ENCODE measurements around the gene ANKS1B.

Gene ANKS1B

DNA sequence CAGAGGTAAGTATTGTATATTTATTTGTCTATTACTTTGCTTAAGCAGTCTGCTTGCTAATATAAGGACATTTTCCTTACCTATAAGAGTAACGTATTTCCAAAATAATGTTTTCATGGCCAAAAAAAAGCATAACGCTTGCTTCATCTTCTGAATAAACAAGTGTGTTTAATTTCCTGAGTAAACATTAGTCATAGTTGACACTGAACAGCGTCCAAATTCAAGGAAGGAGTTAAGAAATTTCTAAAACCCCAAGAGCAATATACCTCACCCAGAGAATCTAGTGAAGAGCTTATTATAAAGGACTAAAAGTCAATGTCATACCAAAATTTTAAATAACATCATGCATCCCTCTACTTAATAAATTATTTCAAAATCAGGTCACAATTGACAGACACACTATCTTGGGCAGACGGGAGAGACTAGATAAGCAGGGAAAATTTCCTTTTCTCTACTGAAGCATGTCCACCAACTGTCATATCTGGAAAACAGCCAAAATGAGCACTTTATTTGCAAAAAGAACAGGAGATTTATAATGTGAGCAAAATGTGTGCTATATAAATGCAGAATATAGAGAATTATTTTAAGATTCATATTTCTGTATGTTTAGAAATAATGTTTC is 25.1 kb downstream of the ANKS1B start:
- no peak for DNase-seq

DNA sequence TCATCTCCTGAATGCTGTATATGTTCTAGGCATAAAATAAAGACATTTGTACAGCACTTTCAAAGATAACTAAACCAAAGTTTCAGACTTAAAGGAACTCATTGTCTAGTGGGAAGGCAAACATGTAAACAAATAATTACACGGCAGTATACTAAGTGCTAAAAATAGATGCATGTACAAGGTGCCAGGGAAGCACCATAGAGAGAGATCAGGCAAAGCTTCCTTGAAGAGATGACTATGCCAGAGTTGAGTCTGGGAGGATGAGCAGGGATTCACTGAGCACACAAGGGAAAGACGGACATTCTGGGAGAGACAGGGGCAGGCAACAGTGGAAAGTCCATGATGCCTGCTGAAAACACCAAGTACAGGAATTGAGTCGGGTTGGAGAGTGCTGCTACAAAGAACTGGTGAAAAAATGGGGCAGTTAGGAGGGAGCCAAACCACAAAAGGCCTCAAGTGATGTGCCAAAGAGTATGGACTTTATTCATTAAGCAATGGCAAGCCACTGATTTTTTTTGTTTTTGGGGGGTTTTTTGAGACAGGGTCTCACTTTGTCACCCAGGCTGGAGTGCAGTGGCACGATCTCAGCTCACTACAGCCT is 26.8 kb downstream of the ANKS1B start:
- no peak for DNase-seq

DNA sequence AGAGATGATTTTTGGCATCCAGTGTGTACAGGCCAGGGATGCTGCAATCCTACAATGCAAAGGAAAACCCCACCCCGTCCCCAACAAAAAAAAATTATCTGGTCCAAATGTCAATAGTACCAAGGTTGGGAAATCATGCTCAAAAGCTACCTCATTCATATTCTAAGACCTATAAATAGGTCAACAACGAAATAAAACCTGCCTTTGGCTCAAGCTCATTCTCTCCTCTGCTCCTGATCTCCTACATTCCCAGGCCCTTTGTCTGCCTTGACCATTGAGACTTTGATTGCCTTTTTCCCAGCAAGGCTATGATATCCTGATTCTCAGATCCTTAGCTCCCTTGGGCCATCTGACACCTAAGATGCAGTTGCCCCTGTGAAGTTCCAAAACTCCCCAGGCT is 30.0 kb downstream of the ANKS1B start:
- DNase-seq: no peak

DNA sequence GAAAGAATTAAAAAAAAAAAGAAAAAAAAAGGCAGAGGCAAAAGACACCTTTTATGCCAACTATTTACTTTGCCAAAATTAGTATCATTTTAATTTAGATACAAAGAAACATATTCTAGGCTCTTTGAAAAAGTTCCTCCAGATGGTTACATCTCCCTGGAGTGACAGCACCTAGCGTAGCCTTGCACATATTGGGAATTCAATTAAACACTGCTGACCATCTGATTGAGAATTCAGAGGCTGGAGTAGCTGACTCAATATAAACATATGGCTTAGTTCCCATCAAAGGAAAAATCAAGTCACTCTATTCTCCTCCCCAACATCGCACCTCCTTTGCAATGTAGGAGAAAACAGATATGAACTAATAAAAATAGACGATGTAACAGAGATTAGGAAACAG is 36.4 kb downstream of the ANKS1B start:
- no peak for DNase-seq

DNA sequence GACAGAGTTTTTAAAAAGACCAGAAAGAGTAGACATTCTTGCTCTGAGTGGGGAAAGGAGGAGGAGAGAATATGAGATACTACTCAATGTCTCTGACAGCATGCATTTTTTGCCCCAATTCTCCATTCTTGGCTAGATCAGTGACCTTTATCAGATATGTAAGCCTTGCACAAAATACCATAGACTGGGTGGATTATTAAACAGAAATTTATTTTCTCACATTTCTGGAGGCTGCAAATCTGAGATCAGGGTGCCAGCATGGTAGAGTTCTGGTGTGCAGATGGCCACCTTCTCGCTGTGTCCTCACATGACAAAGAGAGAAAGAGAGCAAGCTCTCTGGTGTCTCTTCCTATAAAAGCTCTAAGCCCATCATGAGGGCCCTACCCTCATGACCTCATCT is 38.6 kb downstream of the ANKS1B start:
- DNase-seq: no peak

DNA sequence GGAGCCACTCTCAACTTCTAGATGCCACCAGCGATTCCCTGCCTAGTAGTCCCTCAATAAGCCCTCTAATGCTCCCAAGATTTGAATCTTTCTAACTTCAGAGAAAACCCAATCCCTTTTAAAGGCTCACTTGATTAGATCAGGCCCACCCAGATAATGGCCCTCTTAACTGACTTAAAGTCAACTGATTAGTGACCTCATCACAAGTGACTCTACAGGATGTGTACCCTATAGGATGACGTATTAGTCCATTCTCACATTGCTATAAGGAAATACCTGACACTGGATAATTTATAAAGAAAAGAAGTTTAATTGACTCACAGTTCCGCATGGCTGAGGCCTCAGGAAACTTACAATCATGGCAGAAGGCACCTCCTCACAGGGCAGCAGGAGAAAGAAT is 49.1 kb downstream of the ANKS1B start:
- no peak for DNase-seq

DNA sequence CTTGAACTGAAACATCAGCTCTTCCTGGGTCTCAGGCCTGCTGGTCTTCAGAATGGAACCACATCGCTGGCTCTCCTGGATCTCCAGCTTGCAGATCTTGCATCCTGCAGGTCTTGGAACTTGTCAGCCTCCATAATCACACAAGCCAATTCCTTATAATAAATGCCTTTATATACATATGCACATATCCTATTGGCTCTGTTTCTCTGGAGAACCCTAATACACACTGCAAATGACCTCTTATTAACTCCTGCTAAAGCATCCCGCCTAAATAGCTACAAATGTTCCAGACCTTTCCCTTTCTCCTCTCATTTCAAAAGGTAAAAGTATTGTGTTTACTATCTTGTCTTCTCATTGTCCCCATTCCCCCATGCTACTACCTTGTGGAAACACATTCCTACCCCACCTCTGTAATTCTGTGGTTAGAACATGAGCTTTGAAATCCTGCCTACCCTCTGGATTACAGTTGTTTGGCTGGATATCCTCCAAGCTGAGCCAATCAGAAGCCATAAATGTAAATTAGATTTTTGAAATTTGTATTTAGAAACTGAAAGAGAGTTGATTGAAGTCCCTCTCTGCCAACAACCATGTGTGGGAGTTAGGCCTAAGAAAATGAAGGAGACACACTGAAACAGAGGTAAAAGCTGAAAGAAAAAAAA is 58.1 kb downstream of the ANKS1B start:
- no peak for DNase-seq

DNA sequence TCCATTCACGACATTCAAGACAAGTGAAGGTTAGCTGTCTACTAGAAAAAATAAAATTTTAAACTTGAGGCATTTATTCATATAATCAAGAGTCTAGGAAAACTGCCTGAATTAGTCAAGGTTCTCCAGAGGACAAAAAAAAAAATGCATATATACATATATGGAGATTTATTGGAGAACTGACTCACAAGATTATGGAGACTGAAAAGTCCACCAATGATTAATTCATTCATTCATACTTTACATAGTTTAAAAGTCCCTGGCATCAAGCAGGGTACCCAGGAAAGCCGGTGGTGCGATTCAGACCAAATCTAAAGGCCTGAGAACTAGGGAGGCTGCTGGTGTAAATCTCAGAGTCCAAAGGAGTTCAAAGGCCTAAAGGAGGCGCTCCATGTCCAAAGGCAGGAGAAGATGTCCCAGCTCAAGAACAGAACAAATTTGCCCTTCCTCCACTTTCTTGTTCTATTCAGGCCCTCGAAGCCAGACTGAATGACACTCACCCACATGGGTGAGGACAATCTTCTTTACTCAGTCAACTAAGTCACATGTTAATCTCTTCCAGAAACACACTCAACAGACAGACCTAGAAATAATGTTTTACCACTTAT is 64.3 kb downstream of the ANKS1B start:
- DNase-seq: no peak

DNA sequence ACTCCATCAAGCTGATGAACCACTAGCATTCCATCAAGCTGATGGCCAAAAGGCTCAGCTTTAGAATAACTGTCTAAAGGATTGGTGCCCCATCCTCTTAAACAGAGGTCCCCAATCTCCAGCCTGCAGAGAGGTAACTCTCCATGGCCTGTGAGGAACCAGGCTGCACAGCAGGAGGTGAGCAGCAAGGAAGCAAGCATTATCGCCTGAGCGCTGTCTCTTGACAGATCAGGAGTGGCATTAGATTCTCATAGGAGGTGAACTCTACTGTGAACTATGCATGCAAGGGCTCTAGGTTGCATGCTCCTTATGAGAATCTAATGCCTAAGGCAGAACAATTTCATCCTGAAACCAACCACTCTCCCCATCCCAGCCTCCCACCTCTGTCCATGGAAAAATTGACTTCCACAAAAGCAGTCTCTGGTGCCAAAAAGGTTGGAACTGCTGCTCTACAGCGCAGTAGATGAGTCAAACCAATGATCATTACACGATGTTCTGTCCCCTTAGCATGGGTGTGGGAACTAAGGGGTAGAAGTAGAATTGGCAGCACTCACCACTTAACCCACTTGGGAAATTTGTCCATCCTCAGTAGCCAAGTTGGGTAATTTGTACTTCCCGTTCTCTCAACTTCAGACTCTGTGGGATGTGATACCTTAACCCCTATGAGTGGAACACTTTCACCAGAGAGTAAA is 66.9 kb downstream of the ANKS1B start:
- DNase-seq: no peak

DNA sequence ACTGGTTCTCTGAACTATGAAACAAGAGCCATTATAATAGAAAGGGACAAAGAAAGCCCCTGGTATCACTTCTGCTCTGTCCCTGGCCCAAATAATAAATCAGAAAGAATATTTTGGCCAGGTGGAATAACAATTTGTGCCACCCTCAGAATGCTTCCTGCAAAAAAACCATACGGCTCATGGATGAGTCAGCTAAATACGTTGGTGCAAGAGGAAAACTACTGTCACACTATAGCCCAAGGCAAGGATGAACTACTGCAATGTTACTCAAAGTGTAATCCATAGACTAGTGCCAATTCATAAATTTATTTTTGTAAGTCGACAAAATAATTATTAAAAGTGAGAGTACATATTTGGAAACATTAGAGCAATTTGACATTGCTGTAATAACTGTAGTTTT is 68.2 kb downstream of the ANKS1B start:
- DNase-seq: no peak

DNA sequence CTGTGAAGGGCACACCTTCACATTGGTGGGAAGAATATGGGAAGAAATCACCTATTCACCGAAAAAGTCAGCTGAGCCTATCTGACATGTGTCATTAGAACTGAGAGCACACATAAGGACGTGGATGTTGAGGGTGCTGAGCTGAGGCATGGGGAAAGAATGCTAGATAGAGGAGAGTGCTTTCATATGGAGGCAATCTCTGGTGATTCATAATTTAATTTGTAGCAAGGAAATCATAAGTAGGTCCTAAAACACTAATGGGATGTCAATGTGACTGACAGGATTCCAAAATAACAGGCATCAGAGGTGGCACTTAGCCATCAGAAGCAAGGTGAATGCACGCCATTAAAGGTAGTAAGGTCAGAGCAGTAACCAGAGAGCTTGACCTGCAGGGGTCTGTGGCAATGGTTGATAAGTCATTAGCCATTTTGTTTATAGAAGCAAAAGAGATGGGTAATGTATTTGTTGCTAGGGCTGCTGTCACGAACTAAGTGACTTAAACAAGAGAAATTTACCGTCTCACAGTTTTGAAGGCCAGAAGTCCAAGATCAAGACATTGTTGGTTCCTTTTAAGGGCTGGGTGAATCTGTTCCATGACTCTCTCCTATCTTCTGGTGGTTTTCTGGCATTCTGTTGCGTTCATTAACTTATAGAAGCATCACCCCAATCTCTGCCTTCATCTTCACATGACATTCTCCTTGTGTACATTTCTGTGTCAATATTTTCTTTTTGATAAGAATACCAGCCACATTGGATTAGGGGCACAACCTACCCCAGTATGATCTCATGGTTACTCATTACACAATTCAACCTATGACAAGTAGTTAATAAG is 69.3 kb downstream of the ANKS1B start:
- DNase-seq: no peak

DNA sequence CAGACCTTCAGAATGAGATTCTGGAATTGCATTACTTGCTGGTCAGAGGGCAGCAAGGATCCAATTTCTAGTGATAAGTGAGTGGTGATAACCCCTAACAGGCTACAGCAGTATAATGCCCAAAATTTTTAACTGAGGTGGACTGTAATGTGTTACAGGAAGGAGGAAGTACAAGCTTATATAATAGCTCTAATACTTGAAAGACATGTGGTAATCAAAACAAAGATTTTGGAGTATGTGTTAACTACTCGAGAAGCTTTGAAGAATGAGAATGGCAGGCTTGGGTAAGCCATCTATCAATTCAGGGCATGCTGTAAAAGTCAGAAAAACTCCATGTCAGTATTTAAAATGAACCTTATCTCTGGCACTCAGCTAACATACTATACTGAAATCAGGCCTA is 70.5 kb downstream of the ANKS1B start:
- DNase-seq: no peak

DNA sequence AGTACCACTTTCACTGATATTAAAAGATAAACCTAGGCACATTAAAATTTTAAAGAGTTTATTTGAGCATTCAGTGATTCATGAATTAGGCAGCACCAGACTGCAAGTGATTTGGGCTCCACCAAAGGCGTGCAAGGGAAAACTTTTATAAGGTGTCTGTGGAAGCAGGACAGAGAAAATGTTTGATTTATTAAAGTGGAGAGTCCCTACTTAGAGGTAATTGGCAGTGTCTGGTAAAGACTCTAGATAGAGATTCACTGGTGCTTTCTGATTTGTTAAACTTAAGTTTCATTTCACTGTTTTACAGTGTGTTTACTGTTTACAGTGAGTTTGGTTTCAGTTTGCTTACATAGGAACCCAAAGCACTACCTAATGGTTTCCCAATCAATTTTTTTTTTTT is 72.8 kb downstream of the ANKS1B start:
- no peak for DNase-seq

DNA sequence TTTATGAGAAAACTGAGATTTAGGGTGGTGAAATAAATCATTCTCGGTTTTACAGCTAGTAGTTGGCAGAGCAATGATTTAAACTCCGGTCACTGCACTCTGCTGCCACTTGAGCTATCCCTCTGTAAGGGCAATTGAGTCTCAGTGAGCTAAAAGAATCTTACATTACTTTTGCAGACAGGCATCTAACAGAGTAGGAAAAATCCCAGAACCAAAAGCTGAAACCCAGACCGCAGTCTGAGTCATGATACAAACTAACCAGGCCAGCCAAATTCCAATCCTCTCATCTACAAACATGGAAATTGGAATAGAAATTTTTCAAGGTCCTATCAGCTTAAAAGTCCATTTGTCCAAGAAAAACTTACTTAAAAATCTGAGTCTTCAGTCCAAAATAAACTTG is 73.7 kb downstream of the ANKS1B start:
- DNase-seq: no peak

DNA sequence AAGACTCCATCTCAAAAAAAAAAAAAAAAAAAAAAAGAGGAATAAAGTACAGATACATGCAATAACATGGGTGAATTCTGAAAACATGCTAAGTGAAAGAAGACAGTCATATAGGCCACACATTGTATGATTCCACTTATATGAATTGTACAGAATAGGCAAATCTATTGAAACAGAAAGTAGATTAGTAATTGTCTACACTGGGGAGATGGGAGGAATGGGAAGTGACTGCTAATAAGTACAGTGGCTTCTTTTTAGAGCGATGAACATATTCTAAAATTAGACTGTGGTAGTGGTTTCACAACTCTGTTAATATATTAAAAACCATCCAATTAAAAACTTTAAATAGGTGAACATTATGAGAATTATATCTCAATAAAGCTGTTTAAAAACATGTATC is 74.4 kb downstream of the ANKS1B start:
- no peak for DNase-seq

DNA sequence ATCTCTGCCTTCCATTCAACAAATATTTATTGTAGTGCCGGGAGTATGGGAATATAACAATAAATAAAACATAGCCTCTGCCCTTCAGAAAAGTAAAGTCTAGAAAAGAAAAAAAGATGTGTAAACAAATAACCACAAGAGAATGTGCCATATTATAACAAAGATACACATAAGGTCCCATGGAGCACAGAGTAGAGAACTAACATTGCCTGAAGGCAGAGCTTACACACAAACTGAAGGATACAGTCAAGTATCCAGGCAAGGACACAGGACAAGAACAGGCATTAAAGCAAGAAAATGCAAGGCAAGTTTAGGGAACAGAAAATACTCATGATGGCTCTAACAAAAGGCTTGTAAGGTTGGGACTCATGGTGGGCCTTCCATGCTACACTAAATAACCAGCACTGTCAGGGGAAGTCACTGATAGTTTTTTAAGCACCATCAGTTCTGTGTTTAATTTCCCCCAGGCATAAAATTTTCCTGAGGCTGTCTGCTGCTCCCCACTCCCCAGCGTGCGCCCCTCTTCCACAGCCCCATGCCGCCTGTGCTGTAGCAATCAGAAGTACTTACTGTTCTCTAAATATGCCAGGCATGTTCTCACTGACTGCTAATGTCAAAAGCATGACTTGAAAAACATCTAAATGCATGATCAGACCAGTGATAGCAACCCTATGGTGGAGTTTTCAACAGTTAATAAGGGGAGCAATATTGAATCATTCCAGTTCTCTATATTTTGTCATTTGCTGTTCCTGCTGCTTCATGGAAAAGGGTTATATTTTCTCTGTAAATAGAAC is 77.8 kb downstream of the ANKS1B start:
- no peak for DNase-seq

DNA sequence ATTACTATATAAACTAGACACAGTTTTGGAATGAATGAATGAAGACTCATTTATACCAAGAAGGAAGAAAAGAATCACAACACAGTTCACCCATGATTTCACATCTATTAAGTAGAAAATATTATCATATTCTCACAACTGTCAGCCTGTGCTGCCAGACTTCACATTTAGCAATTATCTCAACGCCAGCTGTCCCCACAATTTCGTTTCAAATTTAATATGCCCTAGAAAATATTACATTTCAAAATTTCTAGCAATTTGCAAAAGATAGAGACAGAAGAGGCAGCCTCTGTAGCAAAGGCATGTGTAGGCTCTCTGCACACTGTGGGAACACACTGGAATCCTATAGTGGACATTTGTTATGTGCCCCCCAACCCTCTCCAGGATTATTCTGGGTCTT is 83.6 kb downstream of the ANKS1B start:
- DNase-seq: no peak

DNA sequence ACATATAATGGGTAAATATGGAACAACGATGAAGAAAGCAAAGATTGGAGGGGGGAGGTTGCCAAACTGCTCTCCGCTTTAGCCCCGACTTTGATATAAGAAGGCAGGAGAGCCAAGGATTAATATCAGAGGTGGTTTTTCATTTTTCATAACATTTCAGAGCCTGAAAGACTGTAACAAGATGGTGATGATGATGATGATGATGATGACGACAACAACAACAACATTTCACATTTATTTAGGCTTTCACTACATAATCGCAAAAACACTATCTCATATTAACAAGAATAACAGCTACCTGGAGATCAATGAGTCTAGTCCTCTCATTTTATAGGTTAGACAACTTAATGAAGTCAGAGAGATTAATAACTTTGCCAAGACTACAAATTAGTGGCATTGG is 86.1 kb downstream of the ANKS1B start:
- DNase-seq: no peak

DNA sequence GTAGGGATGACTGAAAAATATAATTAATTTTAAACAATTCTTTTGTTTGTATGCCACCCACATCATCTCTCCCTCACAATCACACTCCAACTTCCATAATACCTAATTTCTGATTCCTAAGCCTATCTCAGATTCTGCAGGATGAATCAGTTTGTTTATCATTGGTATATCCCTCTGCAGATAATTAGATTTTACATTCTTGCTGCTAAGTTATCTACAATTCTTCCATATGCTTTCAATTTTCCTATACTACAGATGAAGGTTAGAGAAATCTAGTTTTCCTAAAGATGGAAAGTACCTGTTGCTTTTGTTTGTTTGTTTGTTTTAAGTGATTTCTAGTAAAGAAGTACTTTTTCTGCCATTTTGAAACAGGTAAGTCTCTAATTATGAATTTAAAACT is 105.3 kb downstream of the ANKS1B start:
- DNase-seq: no peak

DNA sequence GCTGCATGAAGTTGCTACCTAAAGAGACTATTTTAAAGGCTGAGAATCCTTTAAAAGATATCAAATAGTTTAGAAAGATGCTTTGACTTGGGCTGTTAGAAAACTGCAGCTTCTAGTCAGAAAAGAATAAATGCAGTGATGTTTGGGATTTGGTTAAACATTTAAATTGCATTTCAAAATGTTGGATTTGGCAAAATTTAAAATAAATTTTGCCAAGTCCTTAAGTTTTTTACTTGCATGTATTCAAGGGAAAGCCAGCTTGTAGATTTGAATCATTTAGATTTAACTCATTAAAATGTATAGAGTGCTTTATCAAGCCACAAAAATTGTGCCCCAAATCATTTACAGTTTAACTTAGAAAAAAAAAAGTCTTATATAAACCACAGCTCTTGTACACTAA is 109.7 kb downstream of the ANKS1B start:
- no peak for DNase-seq

DNA sequence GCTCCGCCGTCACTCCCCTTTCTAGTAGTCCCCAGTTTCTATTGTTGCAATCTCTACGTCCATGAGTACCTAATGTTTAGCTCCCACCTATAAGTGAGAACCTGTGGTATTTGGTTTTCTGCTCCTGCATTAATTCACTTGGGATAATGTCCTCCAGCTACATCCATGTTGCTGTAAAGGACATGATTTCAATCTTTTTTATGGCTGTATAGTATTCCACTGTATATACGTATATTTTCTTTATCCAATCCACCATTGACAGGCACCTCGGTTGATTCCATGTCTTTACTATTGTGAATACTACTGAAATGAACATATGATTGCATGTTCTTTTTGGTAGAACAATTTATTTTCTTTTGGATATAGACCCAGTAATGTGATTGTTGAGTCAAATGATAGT is 114.7 kb downstream of the ANKS1B start:
- DNase-seq: no peak

DNA sequence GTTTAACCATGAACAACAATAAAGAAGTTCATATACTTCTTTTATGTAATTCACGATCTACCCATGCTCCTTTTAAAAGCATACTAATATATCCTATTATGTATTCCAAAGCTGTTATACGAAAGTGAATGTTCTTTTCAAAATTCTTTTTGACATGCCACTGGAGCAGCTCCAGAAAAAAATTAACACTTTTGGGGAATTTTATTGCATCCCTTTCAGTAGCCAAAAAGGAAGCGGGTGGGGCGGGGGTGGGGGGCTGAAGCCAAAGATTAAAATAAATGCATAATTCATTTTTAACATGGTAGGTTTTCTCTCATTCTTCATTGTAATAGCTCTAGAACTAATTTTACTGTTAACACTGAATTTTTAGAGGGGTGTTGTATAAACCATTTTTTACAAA is 123.0 kb downstream of the ANKS1B start:
- DNase-seq: no peak

Measured in T-helper 9 cell (primary cell).